K562 (cell line): ENCODE data around the gene PMIS2.

Source experiments
- IRF2 ChIP-seq: sonication (generic); formaldehyde crosslinking; IDR thresholded peaks from 2 replicates; pipeline ENCODE4 v1.8.1; 2022; ENCODE audit warnings: mild to moderate bottlenecking, missing genetic modification reagents
- L3MBTL2 ChIP-seq: fragments of 450-650 bp; IDR thresholded peaks from 2 replicates; pipeline ENCODE4 v1.6.1; 2016; ENCODE audit warnings: mild to moderate bottlenecking, moderate library complexity
- MEF2A ChIP-seq: IDR thresholded peaks from 2 replicates; pipeline ENCODE4 v1.6.1; 2011; ENCODE audit warnings: low read depth, mild to moderate bottlenecking, low read length, moderate library complexity; ENCODE audit not compliant: control insufficient read depth

GRCh38 chr19:35563207-35563829 lies 22.7 kb upstream of the PMIS2 start, which contains the start of gene ATP4A:
- no peak for TF ChIP-seq MEF2A
- TF ChIP-seq L3MBTL2 = no peak
- no peak for TF ChIP-seq IRF2 (CRISPR knock-in tag)
